Stimulated activated naive CD4-positive, alpha-beta T cell (primary cell): ENCODE data around the gene FANCC.

Experiments
- DNase-seq, 6 experiments: peaks; one replicate each; lab custom pipeline; 2025; lab: John Stamatoyannopoulos, UW

FANCC gene

GRCh38 chr9:95189251-95190098 is 128.0 kb downstream of the FANCC start:
- no peak for DNase-seq

- no peak for DNase-seq
Measured at GRCh38 chr9:95188459-95188858, 129.1 kb downstream of the FANCC start.

GRCh38 chr9:95185956-95186355 is 131.6 kb downstream of the FANCC start:
- DNase-seq: no peak

DNA sequence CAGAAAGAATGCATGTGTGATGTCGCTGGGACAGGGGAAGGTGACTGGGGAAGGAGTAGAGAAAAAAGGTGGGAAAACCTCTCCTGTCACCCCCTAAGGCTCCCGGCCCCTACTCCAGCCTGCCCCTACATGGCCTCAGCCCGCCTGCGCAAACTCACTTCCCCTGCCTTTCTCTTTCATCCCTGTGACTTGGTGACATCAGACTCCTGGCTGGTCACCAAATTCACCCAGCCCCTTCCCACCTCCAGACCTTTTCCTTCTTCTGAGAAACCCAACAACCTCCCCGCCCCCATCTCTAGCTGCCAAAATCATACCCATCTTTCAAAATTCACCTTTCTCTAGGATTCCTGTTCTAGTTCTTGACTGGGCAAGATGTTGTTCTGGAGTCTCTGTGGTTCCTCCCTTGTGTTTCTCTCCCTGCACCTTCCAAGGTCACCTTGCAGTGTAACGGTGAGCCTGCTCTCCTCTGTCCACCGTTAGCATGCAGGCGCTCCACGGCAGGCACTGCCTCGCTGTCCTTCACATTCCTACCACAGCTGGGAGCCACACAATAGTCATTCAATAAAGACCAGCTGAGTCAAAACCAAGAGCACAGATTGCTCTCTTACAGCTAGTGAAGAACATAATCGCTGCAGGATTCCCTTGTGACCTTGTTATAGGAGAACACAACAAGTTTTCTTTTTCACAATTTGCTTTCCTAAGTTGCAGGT is 134.5 kb downstream of the FANCC start:
- DNase-seq: no peak

- DNase-seq: no peak
Measured at GRCh38 chr9:95181835-95182234, 135.7 kb downstream of the FANCC start.

- DNase-seq: peak in 1 of 6 experiments; percentile 14
Measured at GRCh38 chr9:95181226-95181818, 136.2 kb downstream of the FANCC start.

- DNase-seq: no peak
Measured at GRCh38 chr9:95177617-95178016, 139.9 kb downstream of the FANCC start.

DNA sequence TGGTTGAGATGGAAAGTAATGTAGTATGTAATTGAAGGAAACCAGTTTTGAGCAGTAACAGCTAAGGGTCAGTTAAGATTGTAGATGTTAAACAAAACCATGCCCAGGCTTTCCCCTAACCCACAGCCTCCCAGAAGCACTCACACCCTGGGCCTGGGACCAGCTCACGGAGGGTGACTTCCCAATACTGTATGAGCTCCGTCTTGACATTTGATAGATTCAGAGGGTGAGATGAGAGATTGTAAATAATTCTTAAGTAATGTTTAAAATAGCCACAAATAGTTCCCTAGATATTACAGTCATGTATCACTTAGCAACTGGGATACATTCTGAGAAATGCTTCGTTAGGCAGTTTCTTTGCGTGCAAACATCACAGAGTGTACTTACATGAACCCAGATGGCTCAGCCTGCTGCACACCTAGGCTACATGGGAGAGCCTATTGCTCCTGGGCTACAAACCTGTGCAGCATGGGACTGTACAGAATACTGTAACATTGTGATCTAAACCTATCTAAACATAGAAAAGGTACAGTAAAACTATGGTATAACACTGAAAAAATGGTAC is 140.7 kb downstream of the FANCC start:
- DNase-seq: no peak

GRCh38 chr9:95175523-95175922 is 142.0 kb downstream of the FANCC start:
- no peak for DNase-seq

- DNase-seq: no peak
Measured at GRCh38 chr9:95174038-95174437, 143.5 kb downstream of the FANCC start.

GRCh38 chr9:95171596-95171995 is 145.9 kb downstream of the FANCC start:
- no peak for DNase-seq

DNA sequence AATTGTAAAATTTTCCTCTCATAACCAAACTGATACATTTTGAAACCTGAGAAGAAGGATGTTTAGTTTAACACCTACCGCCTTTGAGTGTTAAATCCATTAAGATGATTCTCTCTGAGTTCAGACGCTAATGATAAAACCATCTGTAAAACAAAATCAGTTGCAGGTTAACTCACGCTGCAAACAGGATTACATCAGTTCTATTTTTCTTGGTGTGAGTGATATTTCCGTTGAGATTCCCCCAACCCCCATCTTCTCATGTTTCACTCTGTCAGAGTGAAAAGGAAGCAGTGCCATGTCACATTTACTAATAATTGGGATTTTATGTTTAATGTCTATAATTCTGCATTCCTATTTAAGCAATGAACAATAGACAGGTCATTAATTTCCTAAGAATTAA is 146.5 kb downstream of the FANCC start:
- no peak for DNase-seq

- DNase-seq: peak in 4 of 6 experiments; percentile 2 to 42 (median 14)
Measured at GRCh38 chr9:95167998-95168397, 149.5 kb downstream of the FANCC start.

DNA sequence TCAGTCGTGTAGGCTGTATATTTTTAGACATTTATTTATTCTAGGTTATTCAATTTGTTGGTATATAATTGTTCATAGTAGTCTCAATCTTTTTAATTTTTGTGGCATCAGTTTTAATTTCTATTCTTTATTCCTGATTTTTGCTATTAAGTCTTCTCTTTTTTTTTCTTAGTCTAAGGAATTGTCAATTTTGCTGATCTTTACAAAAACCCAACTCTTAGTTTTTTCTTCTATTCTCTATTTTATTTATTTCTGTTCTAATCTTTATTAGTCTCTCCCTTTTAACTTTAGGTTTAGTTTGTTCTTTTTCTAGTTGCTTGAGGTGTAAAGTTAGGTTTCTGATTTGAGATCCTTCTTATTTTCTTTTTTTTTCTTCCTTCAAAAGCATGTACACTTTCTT is 152.5 kb downstream of the FANCC start:
- DNase-seq: no peak

GRCh38 chr9:95157481-95158151 is 159.9 kb downstream of the FANCC start:
- no peak for DNase-seq

DNA sequence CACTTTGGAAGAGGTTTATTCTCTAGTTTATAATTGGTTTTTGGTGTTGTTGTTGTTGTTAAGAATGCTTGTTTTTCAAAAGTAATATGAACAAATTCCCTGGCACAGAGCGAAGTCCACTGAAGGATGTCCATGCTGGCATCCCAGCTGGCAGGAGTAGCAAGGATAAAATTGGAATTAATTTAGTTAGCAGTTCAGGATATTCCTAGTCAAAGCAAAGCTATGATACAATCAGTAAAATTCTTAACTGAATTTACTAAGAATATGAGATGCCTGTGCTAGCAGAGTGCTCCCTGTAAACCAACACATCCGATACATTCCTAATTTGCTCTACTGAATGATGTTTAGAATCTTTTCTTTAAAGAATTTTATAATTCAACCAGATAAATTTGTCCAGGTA is 161.4 kb downstream of the FANCC start:
- DNase-seq: no peak

DNA sequence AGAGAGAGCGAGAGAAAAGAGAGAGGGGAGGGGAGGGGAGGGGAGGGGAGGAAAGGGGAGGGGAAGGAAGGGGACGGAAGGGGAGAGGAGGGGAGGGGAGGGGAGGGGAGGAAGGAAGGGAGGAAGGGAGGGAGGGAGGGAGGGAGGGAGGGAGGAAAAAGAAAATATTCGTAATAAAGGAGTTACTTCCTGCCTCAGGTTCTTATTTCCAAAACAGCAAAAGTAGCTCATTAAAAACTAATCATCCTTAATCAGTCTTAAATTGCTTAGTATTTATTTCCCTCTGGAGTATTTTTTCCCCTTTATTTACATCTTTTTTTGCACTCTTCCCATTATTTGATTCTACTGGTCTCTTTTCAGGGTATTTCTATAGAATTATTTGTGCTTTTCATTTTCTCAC is 162.3 kb downstream of the FANCC start:
- DNase-seq: no peak

DNA sequence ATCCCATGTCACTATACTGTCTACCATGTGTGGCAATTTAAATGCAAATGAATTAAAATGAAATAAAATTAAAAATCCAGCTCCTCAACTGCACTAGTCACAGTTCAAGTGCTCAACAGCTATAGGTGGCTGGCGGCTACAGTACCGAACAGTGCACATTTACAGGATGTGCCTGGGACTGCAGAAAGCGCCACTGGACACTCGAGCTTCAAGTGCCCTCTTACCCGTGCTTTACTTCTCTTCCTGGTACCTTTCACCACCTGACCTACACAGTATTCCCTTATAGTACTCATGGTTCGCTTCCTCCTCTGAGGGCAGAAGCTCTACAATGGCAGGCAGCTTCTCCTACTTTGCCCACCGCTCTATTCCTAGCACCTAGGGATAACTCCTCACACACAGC is 166.6 kb downstream of the FANCC start:
- DNase-seq: no peak

DNA sequence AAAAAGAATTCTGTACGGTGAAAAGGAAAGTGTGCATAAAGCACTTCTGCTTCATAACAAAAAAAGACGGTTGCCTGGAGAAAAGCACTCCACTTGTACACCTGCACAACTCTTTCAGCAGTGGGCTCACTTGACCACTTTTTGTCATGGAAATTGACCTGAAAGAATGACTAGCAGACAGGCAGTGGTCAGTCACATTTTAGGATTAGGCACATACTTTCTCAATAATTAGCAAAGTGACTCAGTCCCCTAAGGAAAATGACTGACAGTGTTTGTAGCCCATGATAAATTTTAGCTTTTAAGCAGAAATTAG is 169.3 kb downstream of the FANCC start:
- DNase-seq: no peak

- no peak for DNase-seq
Measured at GRCh38 chr9:95147452-95148207, 169.9 kb downstream of the FANCC start.
